22Rv1 (cell line): ENCODE measurements around the gene CA14.
A peak's percentile ranks its signal among the peaks of the same experiment; 100 is the strongest.

ENCODE experiments used
- H3K27ac ChIP-seq: fragments of 450-650 bp; 2 replicates; pipeline ENCODE4 v1.5.1; 2017
- CTCF ChIP-seq: fragments of 450-650 bp; IDR thresholded peaks from 2 replicates; pipeline ENCODE4 v1.5.1; 2017; ENCODE audit warnings: mild to moderate bottlenecking
- ZFX ChIP-seq: fragments of 450-650 bp; IDR thresholded peaks from 2 replicates; pipeline ENCODE4 v1.6.1; 2017; ENCODE audit warnings: antibody characterized with exemption, borderline replicate concordance

Gene CA14

DNA sequence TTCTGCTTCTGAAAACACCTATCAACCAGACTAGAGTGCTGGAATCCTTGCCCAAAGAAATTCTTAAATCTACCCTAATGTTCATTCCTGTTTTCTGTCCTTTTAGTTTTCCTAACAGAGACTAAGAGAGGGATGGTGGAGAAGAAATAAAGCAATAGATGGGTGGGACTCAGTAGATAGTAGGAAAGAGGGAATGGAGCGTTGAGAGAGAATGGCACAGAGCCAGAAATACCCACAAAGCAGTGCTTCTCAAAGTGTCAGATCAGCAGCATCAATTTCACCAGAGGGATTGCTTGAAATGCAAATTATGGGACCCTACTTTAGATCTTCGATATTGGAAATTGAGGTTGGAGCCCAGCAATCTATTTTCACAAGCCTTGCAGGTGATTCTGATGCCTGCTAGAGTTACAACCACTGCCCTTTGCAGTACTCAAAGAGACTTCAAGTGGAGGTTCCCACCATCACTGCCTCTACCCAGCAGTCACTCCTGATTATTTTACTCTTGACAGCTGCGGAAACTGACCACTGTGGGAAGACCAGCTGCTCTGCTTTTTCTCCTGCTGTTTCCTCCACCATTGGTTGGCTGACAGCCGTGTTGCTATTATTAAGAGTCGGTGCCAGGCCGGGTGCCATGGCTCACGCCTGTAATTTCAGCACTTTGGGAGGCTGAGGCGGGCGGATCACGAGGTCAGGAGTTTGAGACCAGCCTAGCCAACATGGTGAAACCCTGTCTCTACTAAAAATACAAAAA is 52.4 kb downstream of the CA14 start:
- TF ChIP-seq CTCF = no peak
- no peak for TF ChIP-seq ZFX
- peak overlapping the region; percentile 30; the same call in 1 of the 2 replicates for H3K27ac ChIP-seq

GRCh38 chr1:150311762-150312161 is 54.2 kb downstream of the CA14 start:
- TF ChIP-seq CTCF (no peak), ZFX (no peak)
- no peak overlapping the region for H3K27ac ChIP-seq
